ENCODE results near the gene CCDC92.

The CCDC92 gene

GRCh38 chr12:123900871-123901376, 71.7 kb downstream of the CCDC92 start:
- H3K4me3 ChIP-seq (ENCODE audit: low read length), result no peak overlapping the region
- TF ChIP-seq ZNF274 (IDR thresholded peaks at IDR 0.05; ENCODE audit: low read depth, low read length), result no peak

- TF ChIP-seq ZNF274 (IDR thresholded peaks at IDR 0.05; ENCODE audit: low read depth, low read length), result no peak
- H3K4me3 ChIP-seq (ENCODE audit: low read length), result no peak overlapping the region
Observed at GRCh38 chr12:123899368-123899767, 73.3 kb downstream of the CCDC92 start.

GRCh38 chr12:123898673-123899072, 74.0 kb downstream of the CCDC92 start:
- H3K4me3 ChIP-seq (ENCODE audit: low read length), result no peak overlapping the region
- no peak for TF ChIP-seq ZNF274 (IDR thresholded peaks at IDR 0.05; ENCODE audit: low read depth, low read length)

- no peak for TF ChIP-seq ZNF274 (IDR thresholded peaks at IDR 0.05; ENCODE audit: low read depth, low read length)
- H3K4me3 ChIP-seq (ENCODE audit: low read length), result no peak overlapping the region
Observed at GRCh38 chr12:123897221-123897620, 75.4 kb downstream of the CCDC92 start.

- H3K4me3 ChIP-seq (ENCODE audit: low read length), result no peak overlapping the region
Observed at GRCh38 chr12:123896767-123897166, 75.9 kb downstream of the CCDC92 start.

GRCh38 chr12:123895451-123895850, 77.2 kb downstream of the CCDC92 start:
- TF ChIP-seq ZNF274 (IDR thresholded peaks at IDR 0.05; ENCODE audit: low read depth, low read length), result no peak
- no peak overlapping the region for H3K4me3 ChIP-seq (ENCODE audit: low read length)

More at GRCh38 chr12:123896767-123897166, 75.9 kb downstream of the CCDC92 start:
- no peak for TF ChIP-seq ZNF274 (IDR thresholded peaks at IDR 0.05; ENCODE audit: low read depth, low read length)

- no peak for TF ChIP-seq ZNF274 (IDR thresholded peaks at IDR 0.05; ENCODE audit: low read depth, low read length)
- H3K4me3 ChIP-seq (ENCODE audit: low read length), result no peak overlapping the region
Observed at GRCh38 chr12:123894823-123895345, 77.7 kb downstream of the CCDC92 start.

GRCh38 chr12:123893276-123893675, 79.4 kb downstream of the CCDC92 start:
- TF ChIP-seq ZNF274 (IDR thresholded peaks at IDR 0.05; ENCODE audit: low read depth, low read length), result no peak
- H3K4me3 ChIP-seq (ENCODE audit: low read length), result no peak overlapping the region

- TF ChIP-seq ZNF274 (IDR thresholded peaks at IDR 0.05; ENCODE audit: low read depth, low read length), result no peak
- H3K4me3 ChIP-seq (ENCODE audit: low read length), result no peak overlapping the region
Observed at GRCh38 chr12:123892853-123893252, 79.8 kb downstream of the CCDC92 start.

- no peak for TF ChIP-seq ZNF274 (IDR thresholded peaks at IDR 0.05; ENCODE audit: low read depth, low read length)
- no peak overlapping the region for H3K4me3 ChIP-seq (ENCODE audit: low read length)
Observed at GRCh38 chr12:123892180-123892559, 80.5 kb downstream of the CCDC92 start.

- H3K4me3 ChIP-seq (ENCODE audit: low read length), result no peak overlapping the region
- no peak for TF ChIP-seq ZNF274 (IDR thresholded peaks at IDR 0.05; ENCODE audit: low read depth, low read length)
Observed at GRCh38 chr12:123891516-123892179, 81.0 kb downstream of the CCDC92 start.

GRCh38 chr12:123891011-123891410, 81.6 kb downstream of the CCDC92 start:
- no peak overlapping the region for H3K4me3 ChIP-seq (ENCODE audit: low read length)
- TF ChIP-seq ZNF274 (IDR thresholded peaks at IDR 0.05; ENCODE audit: low read depth, low read length), result no peak

- H3K4me3 ChIP-seq (ENCODE audit: low read length), result no peak overlapping the region
- TF ChIP-seq ZNF274 (IDR thresholded peaks at IDR 0.05; ENCODE audit: low read depth, low read length), result no peak
Observed at GRCh38 chr12:123890536-123890902, 82.1 kb downstream of the CCDC92 start.

GRCh38 chr12:123889848-123890535, 82.6 kb downstream of the CCDC92 start:
- H3K4me3 ChIP-seq (ENCODE audit: low read length), result no peak overlapping the region
- no peak for TF ChIP-seq ZNF274 (IDR thresholded peaks at IDR 0.05; ENCODE audit: low read depth, low read length)

GRCh38 chr12:123888989-123889388, 83.6 kb downstream of the CCDC92 start:
- no peak overlapping the region for H3K4me3 ChIP-seq (ENCODE audit: low read length)
- TF ChIP-seq ZNF274 (IDR thresholded peaks at IDR 0.05; ENCODE audit: low read depth, low read length), result no peak
